HG02885 (cell line): ENCODE data around the gene IDH2.
"Not testable (repeated sequence)": the region's sequence is repeated elsewhere in the genome, so short reads cannot be mapped to it uniquely, and the experiment has no call there.

Experiments
- ATAC-seq: cut with Tn5 transposase; IDR thresholded peaks from one replicate; pipeline ENCODE4 v1.9.1; 2021; ENCODE audit warnings: mild to moderate bottlenecking; ENCODE audit not compliant: unreplicated experiment, poor library complexity

The IDH2 gene

GRCh38 chr15:90119367-90119766, 17.1 kb upstream of the IDH2 start:
- no peak for ATAC-seq

GRCh38 chr15:90115783-90116182, 13.5 kb upstream of the IDH2 start:
- ATAC-seq: no peak

- no peak for ATAC-seq
Measured at GRCh38 chr15:90114451-90114901, 12.2 kb upstream of the IDH2 start.

GRCh38 chr15:90113166-90113565, 10.9 kb upstream of the IDH2 start:
- no peak for ATAC-seq

GRCh38 chr15:90109163-90109751, 7.0 kb upstream of the IDH2 start:
- not testable (repeated sequence) for ATAC-seq

GRCh38 chr15:90108038-90108437, 5.8 kb upstream of the IDH2 start:
- not testable (repeated sequence) for ATAC-seq

GRCh38 chr15:90106522-90107117, 4.4 kb upstream of the IDH2 start:
- ATAC-seq: no peak

- no peak for ATAC-seq
Measured at GRCh38 chr15:90105521-90105920, 3.3 kb upstream of the IDH2 start.

GRCh38 chr15:90104551-90104950, 2.3 kb upstream of the IDH2 start:
- no peak for ATAC-seq

- ATAC-seq: no peak
Measured at GRCh38 chr15:90103701-90104329, 1.5 kb upstream of the IDH2 start.

GRCh38 chr15:90101130-90101968, 919 bp downstream of the IDH2 start:
- ATAC-seq: peak; percentile 2

GRCh38 chr15:90099868-90100831, 2.1 kb downstream of the IDH2 start:
- ATAC-seq: no peak

- no peak for ATAC-seq
Measured at GRCh38 chr15:90099072-90099867, 3.0 kb downstream of the IDH2 start.

- ATAC-seq: peak; percentile 58
Measured at GRCh38 chr15:90097475-90097874, 4.8 kb downstream of the IDH2 start.

- ATAC-seq: no peak
Measured at GRCh38 chr15:90095521-90095959, 6.7 kb downstream of the IDH2 start.

- ATAC-seq: no peak
Measured at GRCh38 chr15:90091156-90091931, 10.9 kb downstream of the IDH2 start.

GRCh38 chr15:90090226-90090848, 11.9 kb downstream of the IDH2 start:
- ATAC-seq: no peak
